Stomach (tissue), 4 donors: Measurements from ENCODE around the gene KCNK2.

ENCODE experiments used
- CTCF ChIP-seq, 7 experiments: fragments of 450-650 bp in 4 of 7; fragments of 200-600 bp in 3 of 7; sonication (generic) in 3 of 7; IDR thresholded peaks; one replicate each; pipeline ENCODE4 v1.5.1; 2016 to 2019; ENCODE audit warnings: antibody characterized with exemption in 7 of 7, control low read depth in 2 of 7, mild to moderate bottlenecking in 1 of 7
- EP300 ChIP-seq: sonication (generic); formaldehyde crosslinking; IDR thresholded peaks from one replicate; pipeline ENCODE4 v1.6.1; 2017; ENCODE audit warnings: antibody characterized with exemption
- POLR2A ChIP-seq, 4 donors: fragments of 450-650 bp; IDR thresholded peaks; one replicate each; pipeline ENCODE4 v1.6.1; 2016; ENCODE audit warnings: antibody characterized with exemption in 4 of 4, control low read depth in 2 of 4, mild to moderate bottlenecking in 1 of 4, moderate library complexity in 1 of 4
- POLR2AphosphoS5 ChIP-seq, 3 donors: sonication (generic); formaldehyde crosslinking; IDR thresholded peaks; one replicate each; pipeline ENCODE4 v1.6.1; 2016; ENCODE audit warnings: antibody characterized with exemption in 3 of 3

- no peak for TF ChIP-seq POLR2A (IDR thresholded peaks at IDR 0.05)
- TF ChIP-seq CTCF (IDR thresholded peaks at IDR 0.05): no peak
- TF ChIP-seq EP300: no peak
- no peak for TF ChIP-seq POLR2AphosphoS5 (IDR thresholded peaks at IDR 0.05)
Measured at GRCh38 chr1:215140135-215140534, 57.6 kb downstream of the KCNK2 start.
